Ascending aorta (tissue), 2 donors: ENCODE data around the gene OCA2. TPM values are rescaled to one million over a fixed set of nuclear protein-coding genes. Genes with fewer than 3 reads are reported as not detected.

Experiments
- DNase-seq, 2 donors: peaks; one replicate each; pipeline ENCODE4 v3.0.0-alpha.2; 2019; ENCODE audit warnings: low spot score in 2 of 2
- H3K27ac ChIP-seq, 2 donors: fragments of 200-600 bp; sonication (generic); one replicate each; pipeline ENCODE4 v1.5.1; 2016 to 2017; ENCODE audit warnings: mild to moderate bottlenecking in 1 of 2
- H3K27me3 ChIP-seq: fragments of 200-600 bp; sonication (generic); one replicate; pipeline ENCODE4 v1.5.1; 2017
- H3K36me3 ChIP-seq, 2 donors: fragments of 200-600 bp; sonication (generic); one replicate each; pipeline ENCODE4 v1.5.1; 2016
- H3K4me1 ChIP-seq, 2 donors: fragments of 200-600 bp; sonication (generic); one replicate each; pipeline ENCODE4 v1.5.1; 2016 to 2017; ENCODE audit warnings: mild to moderate bottlenecking in 1 of 2
- H3K4me3 ChIP-seq, 2 donors: fragments of 200-600 bp; sonication (generic); one replicate each; pipeline ENCODE4 v1.5.1; 2016 to 2017; ENCODE audit warnings: mild to moderate bottlenecking in 1 of 2
- H3K9me3 ChIP-seq, 2 donors: fragments of 200-600 bp; sonication (generic); one replicate each; pipeline ENCODE4 v1.5.1; 2016
- CTCF ChIP-seq, 3 experiments: fragments of 200-600 bp in 2 of 3; fragments of 450-650 bp in 1 of 3; sonication (generic) in 2 of 3; IDR thresholded peaks; one replicate each; pipeline ENCODE4 v1.5.1; 2016 to 2019; ENCODE audit warnings: antibody characterized with exemption in 3 of 3, mild to moderate bottlenecking in 1 of 3, moderate library complexity in 1 of 3
- intact Hi-C: fragments of 100-400 bp; cut with DNase I; formaldehyde crosslinking; loops from one replicate; pipeline ENCODE4 v1.15.1; 2023
- total RNA-seq: library from RNA; depleted of rRNA; stranded (reverse); fragments of >200 nt; gene quantifications from one replicate; pipeline ENCODE4 v1.1.0, GENCODE V29; 2016

The OCA2 gene
- total RNA-seq, 1 donor from 2014 or later: 1.2 TPM

GRCh38 chr15:27935328-27935727, 163.8 kb downstream of the OCA2 start:
- intact Hi-C loops: no loop called here
- DNase-seq: no peak
- Histone ChIP-seq H3K27me3 (no peaks in the 10 kb centered on the region), H3K36me3 (peaks cover 0 to 2% of the 10 kb centered on the region in 2 donors), H3K4me3 (no peak overlapping the region), H3K9me3 (peaks cover 0 to 14% of the 10 kb centered on the region in 2 donors), H3K4me1 (no peaks in the 10 kb centered on the region), H3K27ac (no peak overlapping the region)
- TF ChIP-seq CTCF (IDR thresholded peaks at IDR 0.05): no peak

DNA sequence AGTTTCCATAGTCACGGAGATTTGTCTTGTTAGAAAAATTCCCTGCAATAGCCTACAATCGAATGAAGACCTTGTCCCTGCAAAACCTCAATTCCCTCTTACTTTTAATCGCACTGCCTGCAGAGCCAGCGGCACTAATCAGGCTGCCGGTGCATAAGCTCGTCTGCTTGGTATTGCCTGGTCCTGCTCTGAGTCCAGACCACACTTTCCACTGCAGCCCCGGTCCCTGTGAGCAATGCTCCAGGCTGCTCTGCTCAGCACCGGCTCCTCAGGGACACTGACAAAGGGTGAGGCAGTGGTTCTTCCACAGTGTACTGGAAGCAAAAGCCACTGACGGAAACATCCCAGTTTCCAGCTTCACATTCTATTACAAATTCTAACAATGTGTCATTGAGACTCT, 164.3 kb downstream of the OCA2 start:
- H3K9me3 ChIP-seq: peaks cover 0 to 14% of the 10 kb centered on the region in 2 donors

DNA sequence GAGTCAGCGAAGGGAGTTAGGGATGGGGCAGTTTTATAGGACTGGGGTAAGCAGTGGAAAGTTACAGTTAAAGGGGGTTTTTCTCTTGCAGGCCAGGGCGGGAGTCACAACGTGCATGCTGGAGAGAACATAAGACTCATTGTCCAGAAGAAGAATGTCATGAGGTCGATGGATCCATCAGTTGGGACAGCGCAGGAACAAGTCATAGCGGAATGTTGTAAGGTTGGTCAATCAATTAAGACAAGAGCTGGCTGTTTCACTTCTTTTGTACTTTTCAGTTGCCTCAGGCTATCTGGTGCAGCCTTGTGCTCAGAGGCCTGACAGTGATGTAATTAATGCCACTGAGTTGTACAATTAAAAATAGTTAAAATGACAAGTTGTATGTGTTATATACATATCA, 165.6 kb downstream of the OCA2 start:
- DNase-seq: no peak

More for the DNA sequence above, 164.3 kb downstream of the OCA2 start:
- Histone ChIP-seq H3K4me1 (no peaks in the 10 kb centered on the region), H3K4me3 (no peak overlapping the region), H3K27me3 (no peaks in the 10 kb centered on the region), H3K36me3 (peaks cover 0 to 2% of the 10 kb centered on the region in 2 donors), H3K27ac (no peak overlapping the region)
- DNase-seq: no peak
- no peak for TF ChIP-seq CTCF (IDR thresholded peaks at IDR 0.05)
- intact Hi-C loops: no loop called here

DNA sequence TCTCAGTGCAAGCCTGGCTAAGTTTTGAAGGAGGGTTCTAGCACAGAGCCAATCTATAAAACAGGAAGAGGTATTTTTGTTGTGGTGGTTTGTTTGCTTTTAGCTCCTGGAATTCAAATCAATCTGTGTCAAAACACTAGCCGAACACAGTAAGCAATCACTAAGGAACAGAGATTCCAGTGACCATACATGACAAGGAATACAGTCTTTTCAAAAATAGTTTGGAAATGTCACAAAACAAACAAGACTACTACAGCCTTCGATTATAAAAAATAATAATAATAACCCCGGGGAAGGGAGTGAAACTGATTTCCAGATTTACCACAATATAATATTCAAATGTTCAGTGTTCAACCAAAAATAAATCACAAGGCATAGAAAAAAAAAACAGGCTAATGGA, 166.5 kb downstream of the OCA2 start:
- H3K4me3 ChIP-seq: no peak overlapping the region
- no peaks in the 10 kb centered on the region for H3K4me1 ChIP-seq
- H3K9me3 ChIP-seq: peaks cover 0 to 14% of the 10 kb centered on the region in 2 donors
- DNase-seq: no peak
- no peak overlapping the region for H3K27ac ChIP-seq
- intact Hi-C loops: no loop called here
- TF ChIP-seq CTCF (IDR thresholded peaks at IDR 0.05): no peak
- H3K36me3 ChIP-seq: peaks cover 0 to 2% of the 10 kb centered on the region in 2 donors
- no peaks in the 10 kb centered on the region for H3K27me3 ChIP-seq

More for the DNA sequence above, 165.6 kb downstream of the OCA2 start:
- Histone ChIP-seq H3K4me3 (no peak overlapping the region), H3K27ac (no peak overlapping the region), H3K27me3 (no peaks in the 10 kb centered on the region), H3K36me3 (peaks cover 0 to 2% of the 10 kb centered on the region in 2 donors), H3K4me1 (no peaks in the 10 kb centered on the region), H3K9me3 (peaks cover 0 to 14% of the 10 kb centered on the region in 2 donors)
- intact Hi-C loops: no loop called here
- TF ChIP-seq CTCF (IDR thresholded peaks at IDR 0.05): no peak

DNA sequence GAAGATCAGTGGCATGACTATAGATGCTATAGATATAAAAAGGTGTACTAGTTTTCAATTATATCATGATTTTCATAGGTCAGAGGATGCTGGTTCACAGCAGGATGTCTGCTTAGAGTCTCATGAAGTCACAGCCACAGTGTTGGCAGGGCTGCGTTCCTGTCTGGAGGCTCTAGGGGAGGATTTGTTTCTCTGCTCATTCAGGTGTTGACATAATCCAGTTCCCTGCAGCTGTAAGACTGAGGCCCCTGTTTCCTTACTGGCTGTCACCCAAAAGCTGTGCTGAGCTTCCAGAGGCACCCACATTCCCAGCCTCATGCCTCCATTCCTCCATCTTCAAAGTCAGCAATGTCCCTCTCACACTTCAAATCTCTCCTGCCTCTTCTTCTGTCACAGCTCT, 170.7 kb downstream of the OCA2 start:
- Histone ChIP-seq H3K27me3 (no peaks in the 10 kb centered on the region), H3K4me1 (no peaks in the 10 kb centered on the region), H3K4me3 (no peak overlapping the region), H3K27ac (no peak overlapping the region), H3K36me3 (peaks cover 0 to 2% of the 10 kb centered on the region in 2 donors), H3K9me3 (peaks cover 0 to 10% of the 10 kb centered on the region in 2 donors)
- intact Hi-C loops: no loop called here
- TF ChIP-seq CTCF (IDR thresholded peaks at IDR 0.05): no peak
- no peak for DNase-seq

GRCh38 chr15:27912283-27912682, 186.8 kb downstream of the OCA2 start:
- H3K27ac ChIP-seq: no peak overlapping the region
- H3K4me1 ChIP-seq: no peaks in the 10 kb centered on the region
- no peaks in the 10 kb centered on the region for H3K36me3 ChIP-seq
- intact Hi-C loops: no loop called here
- no peak overlapping the region for H3K4me3 ChIP-seq
- no peak for TF ChIP-seq CTCF (IDR thresholded peaks at IDR 0.05)
- peaks cover 0 to 7% of the 10 kb centered on the region in 2 donors for H3K9me3 ChIP-seq
- DNase-seq: no peak
- no peaks in the 10 kb centered on the region for H3K27me3 ChIP-seq
